Mesothelial cell of epicardium (in vitro differentiated cells): Measurements from ENCODE around the gene DCHS1. TPM values are rescaled to one million over a fixed set of nuclear protein-coding genes. Genes with fewer than 3 reads are reported as not detected.

Source experiments
- DNase-seq, 2 experiments: peaks; one replicate each; pipeline ENCODE4 v3.0.0; 2021; ENCODE audit warnings: low spot score in 2 of 2; ENCODE audit not compliant: unreplicated experiment in 2 of 2
- H3K27ac Mint-ChIP-seq: 2 replicates; pipeline ENCODE4 v1.8.0; 2021; ENCODE audit warnings: mixed read lengths
- H3K27me3 Mint-ChIP-seq: 2 replicates; pipeline ENCODE4 v1.8.0; 2021; ENCODE audit warnings: low read depth, mixed read lengths
- H3K36me3 Mint-ChIP-seq: 2 replicates; pipeline ENCODE4 v1.8.0; 2021; ENCODE audit warnings: mixed read lengths
- H3K4me1 Mint-ChIP-seq: 2 replicates; pipeline ENCODE4 v1.8.0; 2021; ENCODE audit warnings: mixed read lengths
- H3K4me3 Mint-ChIP-seq: 2 replicates; pipeline ENCODE4 v1.8.0; 2021; ENCODE audit warnings: mild to moderate bottlenecking, moderate library complexity, mixed read lengths
- H3K9me3 Mint-ChIP-seq: 2 replicates; pipeline ENCODE4 v1.8.0; 2021; ENCODE audit warnings: mixed read lengths
- CTCF ChIP-seq: fragments of 200-600 bp; sonication (generic); IDR thresholded peaks from one replicate; pipeline ENCODE4 v1.5.0; 2021; ENCODE audit warnings: antibody characterized with exemption; ENCODE audit not compliant: unreplicated experiment
- total RNA-seq: library from RNA; stranded (reverse); gene quantifications from 3 replicates; pipeline ENCODE4 v1.2.1, GENCODE V29; 2021

DCHS1 gene
- total RNA-seq, 1 donor from 2014 or later = 81.2 TPM

- no peak for DNase-seq
- no peak for TF ChIP-seq CTCF
- peaks cover 3% of the 10 kb centered on the region for H3K36me3 Mint-ChIP-seq
- H3K4me3 Mint-ChIP-seq = no peak overlapping the region
- no peaks in the 10 kb centered on the region for H3K27me3 Mint-ChIP-seq
- no peaks in the 10 kb centered on the region for H3K9me3 Mint-ChIP-seq
- H3K27ac Mint-ChIP-seq = no peak overlapping the region
- peaks cover 3% of the 10 kb centered on the region for H3K4me1 Mint-ChIP-seq
Observed at GRCh38 chr11:6646071-6646470, 9.5 kb downstream of the DCHS1 start.

- no peak for TF ChIP-seq CTCF
- no peaks in the 10 kb centered on the region for H3K27me3 Mint-ChIP-seq
- no peak overlapping the region for H3K27ac Mint-ChIP-seq
- H3K4me3 Mint-ChIP-seq = no peak overlapping the region
- no peak for DNase-seq
- no peaks in the 10 kb centered on the region for H3K9me3 Mint-ChIP-seq
- peaks cover 3% of the 10 kb centered on the region for H3K4me1 Mint-ChIP-seq
- peaks cover 3% of the 10 kb centered on the region for H3K36me3 Mint-ChIP-seq
Observed at GRCh38 chr11:6642957-6643356, 12.7 kb downstream of the DCHS1 start.

GRCh38 chr11:6640985-6641701 is 14.5 kb downstream of the DCHS1 start:
- H3K4me3 Mint-ChIP-seq = no peak overlapping the region
- no peaks in the 10 kb centered on the region for H3K9me3 Mint-ChIP-seq
- no peak for TF ChIP-seq CTCF
- H3K36me3 Mint-ChIP-seq = peaks cover 3% of the 10 kb centered on the region
- H3K27ac Mint-ChIP-seq = no peak overlapping the region
- H3K27me3 Mint-ChIP-seq = no peaks in the 10 kb centered on the region
- DNase-seq = no peak
- H3K4me1 Mint-ChIP-seq = peaks cover 3% of the 10 kb centered on the region

- H3K27me3 Mint-ChIP-seq = no peaks in the 10 kb centered on the region
- peaks cover 3% of the 10 kb centered on the region for H3K36me3 Mint-ChIP-seq
- no peaks in the 10 kb centered on the region for H3K4me1 Mint-ChIP-seq
- no peaks in the 10 kb centered on the region for H3K9me3 Mint-ChIP-seq
- no peak for DNase-seq
- H3K27ac Mint-ChIP-seq = no peak overlapping the region
- no peak overlapping the region for H3K4me3 Mint-ChIP-seq
- no peak for TF ChIP-seq CTCF
Observed at GRCh38 chr11:6640036-6640984, 15.3 kb downstream of the DCHS1 start.

GRCh38 chr11:6638429-6638828 is 17.2 kb downstream of the DCHS1 start:
- Mint-ChIP-seq H3K4me3 (no peak overlapping the region), H3K4me1 (no peaks in the 10 kb centered on the region), H3K36me3 (peaks cover under 1% of the 10 kb centered on the region), H3K27me3 (no peaks in the 10 kb centered on the region), H3K9me3 (no peaks in the 10 kb centered on the region), H3K27ac (no peak overlapping the region)
- no peak for TF ChIP-seq CTCF
- DNase-seq = no peak
